Ascending aorta (tissue), 2 donors: Measurements from ENCODE around the gene NOP16. TPM values are rescaled to one million over a fixed set of nuclear protein-coding genes. Genes with fewer than 3 reads are reported as not detected.
A peak's percentile ranks its signal among the peaks of the same experiment; 100 is the strongest.

ENCODE experiments used
- DNase-seq, 2 donors: peaks; one replicate each; pipeline ENCODE4 v3.0.0-alpha.2; 2019; ENCODE audit warnings: low spot score in 2 of 2
- H3K27ac ChIP-seq, 2 donors: fragments of 200-600 bp; sonication (generic); one replicate each; pipeline ENCODE4 v1.5.1; 2016 to 2017; ENCODE audit warnings: mild to moderate bottlenecking in 1 of 2
- H3K27me3 ChIP-seq: fragments of 200-600 bp; sonication (generic); one replicate; pipeline ENCODE4 v1.5.1; 2017
- H3K36me3 ChIP-seq, 2 donors: fragments of 200-600 bp; sonication (generic); one replicate each; pipeline ENCODE4 v1.5.1; 2016
- H3K4me1 ChIP-seq, 2 donors: fragments of 200-600 bp; sonication (generic); one replicate each; pipeline ENCODE4 v1.5.1; 2016 to 2017; ENCODE audit warnings: mild to moderate bottlenecking in 1 of 2
- H3K4me3 ChIP-seq, 2 donors: fragments of 200-600 bp; sonication (generic); one replicate each; pipeline ENCODE4 v1.5.1; 2016 to 2017; ENCODE audit warnings: mild to moderate bottlenecking in 1 of 2
- H3K9me3 ChIP-seq, 2 donors: fragments of 200-600 bp; sonication (generic); one replicate each; pipeline ENCODE4 v1.5.1; 2016
- CTCF ChIP-seq, 3 experiments: fragments of 200-600 bp in 2 of 3; fragments of 450-650 bp in 1 of 3; sonication (generic) in 2 of 3; IDR thresholded peaks; one replicate each; pipeline ENCODE4 v1.5.1; 2016 to 2019; ENCODE audit warnings: antibody characterized with exemption in 3 of 3, mild to moderate bottlenecking in 1 of 3, moderate library complexity in 1 of 3
- intact Hi-C: fragments of 100-400 bp; cut with DNase I; formaldehyde crosslinking; loops from one replicate; pipeline ENCODE4 v1.15.1; 2023
- total RNA-seq: library from RNA; depleted of rRNA; stranded (reverse); fragments of >200 nt; gene quantifications from one replicate; pipeline ENCODE4 v1.1.0, GENCODE V29; 2016

NOP16 gene
- total RNA-seq, 1 donor from 2014 or later: not detected

GRCh38 chr5:176383961-176384360 lies 4.4 kb downstream of the NOP16 start:
- peaks cover 21 to 39% of the 10 kb centered on the region in 2 donors for H3K36me3 ChIP-seq
- no peak overlapping the region for H3K27ac ChIP-seq
- no peak for TF ChIP-seq CTCF (IDR thresholded peaks at IDR 0.05)
- no peaks in the 10 kb centered on the region for H3K9me3 ChIP-seq
- intact Hi-C loops: loop anchor here (10.0 kb wide), 2 partner anchors 261 to 621 kb away; partner anchors contain the start of genes TSPAN17 and UIMC1
- H3K4me1 ChIP-seq: peaks cover 6 to 27% of the 10 kb centered on the region in 2 donors
- H3K4me3 ChIP-seq: no peak overlapping the region
- H3K27me3 ChIP-seq: no peaks in the 10 kb centered on the region
- DNase-seq: no peak

DNA sequence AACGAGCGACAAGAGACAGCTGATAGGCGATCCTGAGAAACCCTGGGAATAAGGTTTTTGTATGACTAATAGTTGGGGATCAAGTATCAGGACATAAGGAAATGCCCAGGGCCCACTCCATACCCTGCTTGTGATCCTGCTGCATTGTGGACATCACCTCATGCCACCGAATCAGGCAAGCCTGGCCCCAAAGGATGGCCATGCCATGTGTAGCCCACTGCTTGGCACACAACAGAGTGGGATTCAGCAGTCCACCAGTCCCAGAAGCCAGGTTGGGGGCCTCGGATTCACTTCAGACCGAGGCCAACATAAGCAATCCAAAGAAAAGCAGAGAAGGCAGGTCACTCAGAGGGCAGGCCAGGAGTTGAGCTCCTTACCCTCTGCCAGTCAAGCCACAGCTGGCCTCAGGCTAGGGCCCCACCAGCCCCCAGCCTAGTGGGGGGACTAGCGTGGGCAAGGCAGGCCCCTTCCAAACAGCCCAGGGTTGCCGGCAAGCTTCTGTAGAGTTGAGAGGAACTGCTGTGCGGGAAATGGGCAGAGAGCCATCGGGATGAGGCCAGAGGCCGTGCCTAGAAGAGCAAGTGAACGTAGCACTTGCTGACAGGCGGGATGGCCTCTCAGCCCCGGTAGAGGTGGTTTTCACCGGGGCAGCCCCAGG lies 5.0 kb downstream of the NOP16 start:
- Histone ChIP-seq H3K4me1 (peaks cover 6 to 27% of the 10 kb centered on the region in 2 donors), H3K27me3 (no peaks in the 10 kb centered on the region), H3K4me3 (no peak overlapping the region), H3K27ac (peak overlapping the region in 1 of 2 donors; percentile 87), H3K9me3 (no peaks in the 10 kb centered on the region), H3K36me3 (peaks cover 21 to 39% of the 10 kb centered on the region in 2 donors)
- intact Hi-C loops: loop anchor here (10.0 kb wide), 2 partner anchors 261 to 621 kb away; partner anchors contain the start of genes TSPAN17 and UIMC1
- no peak for DNase-seq
- TF ChIP-seq CTCF (IDR thresholded peaks at IDR 0.05): no peak

GRCh38 chr5:176382721-176383120 lies 5.7 kb downstream of the NOP16 start:
- peaks cover 4 to 25% of the 10 kb centered on the region in 2 donors for H3K4me1 ChIP-seq
- peak overlapping the region in 1 of 2 donors; percentile 87 for H3K27ac ChIP-seq
- H3K36me3 ChIP-seq: peaks cover 21 to 39% of the 10 kb centered on the region in 2 donors
- intact Hi-C loops: loop anchor here (10.0 kb wide), 2 partner anchors 262 to 622 kb away; partner anchors contain the start of genes TSPAN17 and UIMC1
- DNase-seq: no peak
- TF ChIP-seq CTCF (IDR thresholded peaks at IDR 0.05): no peak
- no peaks in the 10 kb centered on the region for H3K9me3 ChIP-seq
- no peaks in the 10 kb centered on the region for H3K27me3 ChIP-seq
- H3K4me3 ChIP-seq: no peak overlapping the region

DNA sequence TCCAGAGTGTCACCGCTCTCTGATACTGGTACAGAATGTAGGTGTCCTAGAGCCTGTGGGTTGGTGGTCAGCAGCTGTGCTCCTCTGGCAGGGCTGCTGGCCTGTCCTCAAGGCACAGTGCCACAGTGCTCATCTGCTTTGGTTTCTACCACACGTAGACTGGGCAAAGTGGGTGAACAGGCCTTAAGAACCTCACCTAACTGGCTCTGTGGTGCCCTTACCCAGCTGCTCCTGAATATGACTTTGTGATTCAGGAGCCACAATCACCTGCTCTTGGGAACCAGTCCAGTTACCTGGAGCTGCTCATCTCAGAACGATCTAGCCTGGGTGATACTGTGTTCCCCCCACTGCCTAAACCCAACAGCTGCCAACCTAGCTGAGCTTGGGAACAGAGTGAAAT lies 6.4 kb downstream of the NOP16 start:
- intact Hi-C loops: loop anchor here (10.0 kb wide), 2 partner anchors 263 to 623 kb away; partner anchors contain the start of genes TSPAN17 and UIMC1
- Histone ChIP-seq H3K27me3 (no peaks in the 10 kb centered on the region), H3K4me1 (peaks cover 0 to 17% of the 10 kb centered on the region in 2 donors), H3K27ac (peak overlapping the region; percentile 66 to 87), H3K4me3 (no peak overlapping the region), H3K9me3 (no peaks in the 10 kb centered on the region), H3K36me3 (peaks cover 21 to 39% of the 10 kb centered on the region in 2 donors)
- no peak for TF ChIP-seq CTCF (IDR thresholded peaks at IDR 0.05)
- no peak for DNase-seq

GRCh38 chr5:176381423-176381822 lies 7.0 kb downstream of the NOP16 start:
- H3K27ac ChIP-seq: peak overlapping the region; percentile 66 to 87
- H3K27me3 ChIP-seq: no peaks in the 10 kb centered on the region
- intact Hi-C loops: loop anchor here (10.0 kb wide), 2 partner anchors 263 to 623 kb away; partner anchors contain the start of genes TSPAN17 and UIMC1
- peaks cover 21 to 39% of the 10 kb centered on the region in 2 donors for H3K36me3 ChIP-seq
- no peak for DNase-seq
- H3K4me3 ChIP-seq: no peak overlapping the region
- TF ChIP-seq CTCF (IDR thresholded peaks at IDR 0.05): no peak
- no peaks in the 10 kb centered on the region for H3K9me3 ChIP-seq
- peaks cover 0 to 15% of the 10 kb centered on the region in 2 donors for H3K4me1 ChIP-seq
